ENCODE data around the gene SSR4.
"Not testable (repeated sequence)": the region's sequence is repeated elsewhere in the genome, so short reads cannot be mapped to it uniquely, and the experiment has no call there.

Gene SSR4

GRCh38 chrX:153794018-153794896, at the start of gene SSR4, which contains the start of gene IDH3G:
Gene SSR4, plus strand, starts transcription at chrX:153794668. Its CDS starts 20 bp downstream, at chrX:153794688.
Gene IDH3G, minus strand, starts transcription at chrX:153794375. Its CDS starts 49 bp downstream, at chrX:153794326.
- peak; percentile 82 for DNase-seq (ENCODE audit: low read depth)

DNA sequence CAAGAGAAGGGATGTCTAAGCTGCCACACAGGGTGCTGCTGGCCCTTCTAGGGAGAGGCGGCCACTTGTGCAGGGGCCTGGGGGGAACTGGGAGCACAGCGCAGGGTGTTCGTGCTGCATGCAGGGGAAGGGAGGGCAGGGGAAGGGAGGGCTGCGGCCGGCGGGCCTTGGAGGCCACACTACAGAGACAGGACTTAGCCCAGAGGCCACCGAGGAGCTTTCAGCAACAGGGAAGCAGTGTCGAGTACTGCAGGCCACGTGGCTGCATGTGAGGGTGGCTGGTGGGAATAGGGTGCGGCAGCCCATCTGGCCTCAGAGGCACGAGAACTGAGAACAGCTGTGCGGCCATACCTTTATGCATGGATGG, 49.4 kb upstream of the SSR4 start:
- not testable (repeated sequence) for H3K4me3 ChIP-seq (ENCODE audit: low read depth, low read length); DNase-seq (ENCODE audit: low read depth)

More at GRCh38 chrX:153794018-153794896, at the start of gene SSR4, which contains the start of gene IDH3G:
- peak within 1 kb of the TSS; percentile 74 for H3K4me3 ChIP-seq (ENCODE audit: low read depth, low read length)

- H3K4me3 ChIP-seq (ENCODE audit: low read depth, low read length) = no peak overlapping the region
- no peak for DNase-seq (ENCODE audit: low read depth)
Observed at GRCh38 chrX:153746359-153746758, 48.1 kb upstream of the SSR4 start.

DNA sequence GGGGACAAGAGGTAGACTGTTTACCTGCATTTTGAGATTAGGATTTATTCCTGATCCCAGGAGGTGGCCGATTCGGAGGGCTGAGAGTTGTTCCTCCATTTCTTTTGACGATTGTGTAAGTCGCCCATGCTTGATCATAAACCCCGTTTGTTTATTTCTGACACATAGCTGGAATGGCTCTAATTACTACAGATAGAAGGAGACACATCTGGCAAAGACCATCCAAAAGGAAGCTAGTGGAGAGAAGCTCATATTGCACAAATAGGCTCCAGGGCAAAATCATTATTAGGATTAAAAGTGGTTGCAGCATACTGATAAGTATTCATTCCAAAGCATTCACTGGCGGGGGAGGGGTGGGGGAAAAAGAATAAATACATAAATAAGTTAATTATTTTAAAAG, 47.5 kb upstream of the SSR4 start:
- not testable (repeated sequence) for DNase-seq (ENCODE audit: low read depth); H3K4me3 ChIP-seq (ENCODE audit: low read depth, low read length)

DNA sequence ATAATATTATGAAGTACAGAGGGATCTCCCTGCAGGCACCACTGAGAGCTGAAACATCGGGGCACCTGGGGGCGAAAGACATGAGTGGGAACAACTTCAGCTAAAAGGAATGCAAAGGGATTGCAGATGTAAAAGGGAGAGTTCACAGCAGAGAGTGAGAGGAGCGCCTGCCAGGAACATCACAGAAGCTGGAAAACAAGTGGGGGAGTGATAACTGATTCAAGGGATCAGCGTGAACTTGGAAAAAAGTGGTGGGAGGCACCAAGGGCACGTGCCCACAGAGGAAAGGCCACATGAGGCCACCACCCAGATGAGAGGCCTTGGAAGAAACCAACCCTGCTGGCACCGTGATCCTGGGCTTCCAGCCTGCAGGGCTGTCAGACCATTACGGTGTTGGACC, 45.5 kb upstream of the SSR4 start:
- DNase-seq (ENCODE audit: low read depth); H3K4me3 ChIP-seq (ENCODE audit: low read depth, low read length): not testable (repeated sequence)

GRCh38 chrX:153750127-153750774, 44.2 kb upstream of the SSR4 start:
- DNase-seq (ENCODE audit: low read depth) = no peak
- H3K4me3 ChIP-seq (ENCODE audit: low read depth, low read length) = no peak overlapping the region

DNA sequence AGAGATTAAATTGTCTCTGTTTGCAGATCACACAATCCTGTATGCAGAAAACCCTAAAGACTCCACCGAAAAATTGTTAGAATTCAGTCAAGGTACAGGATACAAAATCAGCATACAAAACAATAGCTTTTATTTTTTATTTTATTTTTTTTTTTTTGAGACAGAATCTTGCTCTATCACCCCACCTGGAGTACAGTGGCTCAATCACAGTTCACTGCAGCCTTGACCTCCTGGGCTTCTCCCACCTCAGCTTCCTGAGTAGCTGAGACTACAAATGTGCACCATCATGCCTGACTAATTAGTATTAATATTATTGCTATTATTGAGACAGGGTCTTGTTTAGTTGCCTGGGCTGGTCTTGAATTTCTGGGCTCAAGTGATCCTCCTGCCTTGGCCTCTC, 39.3 kb upstream of the SSR4 start:
- DNase-seq (ENCODE audit: low read depth) = no peak

DNA sequence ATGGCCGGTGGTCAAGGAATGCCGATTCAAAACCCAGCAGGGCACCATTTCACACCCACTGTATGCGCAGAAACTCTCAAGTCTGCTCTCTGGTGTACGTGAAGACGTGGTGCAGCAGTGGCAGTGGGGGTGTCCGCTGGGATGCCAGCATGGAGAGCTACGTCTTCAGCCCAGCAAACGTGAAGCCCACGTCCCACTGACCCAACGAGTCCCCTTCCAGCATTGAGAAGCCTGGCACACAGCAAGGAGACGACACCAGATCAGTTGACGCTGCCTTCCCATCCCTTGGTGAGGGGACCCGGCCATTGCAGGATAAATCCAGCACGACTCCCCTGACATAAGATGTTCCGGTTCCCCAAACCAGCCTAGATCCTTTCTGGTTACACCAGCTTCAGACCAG, 32.6 kb upstream of the SSR4 start:
- H3K4me3 ChIP-seq (ENCODE audit: low read depth, low read length) = no peak overlapping the region

More for the DNA sequence above, 39.3 kb upstream of the SSR4 start:
- H3K4me3 ChIP-seq (ENCODE audit: low read depth, low read length) = no peak overlapping the region

DNA sequence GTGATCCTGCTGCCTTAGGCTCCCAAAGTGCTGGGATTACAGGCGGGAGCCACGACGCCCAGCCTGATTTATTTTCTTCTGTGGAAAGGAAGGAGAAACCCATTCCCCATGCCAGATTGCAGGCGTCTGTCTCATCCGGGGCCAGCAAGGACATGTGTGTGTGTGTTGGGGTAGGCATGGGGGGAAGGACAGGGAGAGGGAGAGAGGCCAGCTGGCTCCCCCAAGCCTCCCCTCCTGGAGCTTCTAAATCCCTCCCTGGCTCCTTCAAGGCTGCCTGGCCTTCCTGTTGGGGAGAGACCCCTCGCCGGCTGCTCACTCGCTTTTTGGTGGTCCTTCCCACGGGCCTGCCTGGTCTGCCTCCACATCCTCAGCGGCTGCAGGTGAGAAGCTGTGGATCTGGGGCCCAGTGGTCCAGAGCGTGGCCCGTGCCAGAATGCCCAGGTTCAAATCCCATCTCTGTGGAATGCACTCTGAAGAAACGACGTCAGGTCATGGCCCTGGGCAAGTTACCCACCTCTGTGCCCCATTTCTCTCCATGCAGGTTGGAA, 31.8 kb upstream of the SSR4 start:
- no peak for DNase-seq (ENCODE audit: low read depth)
- H3K4me3 ChIP-seq (ENCODE audit: low read depth, low read length) = no peak overlapping the region

More for the DNA sequence above, 32.6 kb upstream of the SSR4 start:
- DNase-seq (ENCODE audit: low read depth) = no peak

DNA sequence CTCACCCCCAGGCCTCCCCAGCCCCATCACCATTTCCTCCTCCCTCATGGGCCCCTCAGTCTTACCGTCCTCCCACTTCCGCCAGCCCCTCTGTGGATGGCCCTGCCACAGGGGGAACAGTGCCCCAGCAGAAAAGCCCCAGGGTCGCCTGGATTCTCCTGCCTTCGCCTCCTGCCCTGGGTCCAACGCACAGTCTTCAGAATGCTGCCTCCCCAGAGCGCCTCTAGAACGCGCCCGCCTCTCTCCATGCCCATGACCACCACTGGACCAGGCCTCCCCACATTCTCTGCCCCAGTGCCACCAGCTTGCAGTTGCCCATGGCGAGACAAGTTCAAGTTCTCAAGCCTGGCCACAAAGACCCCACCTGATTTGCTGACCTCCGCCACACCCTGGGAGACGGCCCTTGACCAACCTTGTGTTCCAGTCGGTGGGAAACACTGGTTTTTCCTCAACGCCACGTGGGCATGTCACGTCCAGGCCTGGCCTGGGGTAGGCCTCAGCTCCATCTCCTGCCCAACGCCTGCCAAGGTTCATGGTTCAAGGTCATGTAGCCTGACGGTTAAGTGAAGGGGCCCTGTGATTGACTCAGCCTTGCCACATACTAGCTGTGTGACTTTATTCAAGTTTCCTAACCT, 31.1 kb upstream of the SSR4 start:
- no peak for DNase-seq (ENCODE audit: low read depth)
- no peak overlapping the region for H3K4me3 ChIP-seq (ENCODE audit: low read depth, low read length)

DNA sequence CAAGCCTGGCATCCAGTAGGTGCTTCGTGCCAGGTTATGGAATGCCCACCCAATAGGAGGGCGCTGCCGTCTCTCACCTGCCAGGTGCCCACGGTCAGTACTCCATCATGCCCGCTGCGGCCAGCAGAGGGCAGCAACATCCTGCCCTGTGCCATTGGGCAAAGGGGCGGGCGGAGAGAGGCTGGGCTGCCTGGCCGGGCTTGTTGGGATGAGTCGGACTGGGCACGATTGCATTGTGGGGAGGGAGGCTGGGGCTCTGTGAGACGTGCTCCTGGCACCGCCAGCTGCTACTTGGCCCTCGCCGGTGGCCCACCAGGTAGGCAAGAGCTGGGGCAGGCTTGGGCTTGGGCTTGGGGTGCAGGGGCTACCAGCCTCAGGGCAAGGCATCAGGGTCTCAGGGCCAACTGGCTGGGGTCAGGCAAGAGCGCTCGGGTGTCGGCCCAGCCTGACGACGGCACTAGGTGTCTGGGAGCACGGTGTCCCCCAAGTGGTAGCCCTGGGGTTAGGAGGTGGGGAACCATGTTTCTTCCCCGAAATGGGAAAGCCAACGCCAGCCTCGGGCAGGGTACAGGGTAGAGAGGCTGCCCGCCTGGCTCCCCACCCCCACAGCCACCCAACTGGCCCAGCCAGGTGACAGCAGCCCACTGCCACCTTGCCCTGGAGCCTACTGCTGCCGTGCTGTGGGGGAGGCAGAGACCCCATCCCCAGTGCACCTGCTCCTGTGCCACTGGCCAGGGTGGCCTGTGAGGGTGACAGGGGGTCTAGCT, 30.3 kb upstream of the SSR4 start, which contains the start of gene PLXNB3:
PLXNB3 (plus strand) TSS at position 261 of the 767 bp plus-strand sequence. CDS start 1,287 bp downstream, outside the sequence.
- peak within 1 kb of the TSS; percentile 51 for H3K4me3 ChIP-seq (ENCODE audit: low read depth, low read length)

DNA sequence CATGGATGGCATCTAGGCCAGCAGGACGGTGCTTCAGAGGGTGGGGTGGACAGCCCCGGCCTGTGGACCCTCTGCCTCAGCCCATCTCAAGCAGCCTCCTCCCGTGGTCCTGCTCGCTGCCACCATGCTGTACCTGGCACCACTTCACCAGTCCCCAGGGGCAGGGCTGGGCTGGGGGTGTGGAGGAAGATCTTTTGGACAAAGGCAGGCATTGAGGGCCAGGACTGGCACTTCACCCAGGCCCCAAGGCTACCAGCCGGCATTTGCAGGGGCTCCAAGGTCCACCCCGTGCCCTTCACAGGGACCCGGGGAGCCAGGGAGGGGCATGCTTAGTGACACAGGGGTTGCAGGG, 29.7 kb upstream of the SSR4 start:
- DNase-seq (ENCODE audit: low read depth) = no peak
- peak overlapping the region; percentile 51 for H3K4me3 ChIP-seq (ENCODE audit: low read depth, low read length)

More for the DNA sequence above, 30.3 kb upstream of the SSR4 start, which contains the start of gene PLXNB3:
- DNase-seq (ENCODE audit: low read depth) = peak; percentile 19

GRCh38 chrX:153765138-153766079, 29.1 kb upstream of the SSR4 start:
- H3K4me3 ChIP-seq (ENCODE audit: low read depth, low read length) = peak overlapping the region; percentile 51

GRCh38 chrX:153766098-153766817, 28.2 kb upstream of the SSR4 start:
- H3K4me3 ChIP-seq (ENCODE audit: low read depth, low read length) = peak overlapping the region; percentile 34
- peak; percentile 41 for DNase-seq (ENCODE audit: low read depth)

More at GRCh38 chrX:153765138-153766079, 29.1 kb upstream of the SSR4 start:
- DNase-seq (ENCODE audit: low read depth) = no peak

GRCh38 chrX:153766871-153767673, 27.4 kb upstream of the SSR4 start:
- no peak for DNase-seq (ENCODE audit: low read depth)
- H3K4me3 ChIP-seq (ENCODE audit: low read depth, low read length) = no peak overlapping the region

- H3K4me3 ChIP-seq (ENCODE audit: low read depth, low read length) = no peak overlapping the region
- DNase-seq (ENCODE audit: low read depth) = no peak
Observed at GRCh38 chrX:153767674-153768055, 26.8 kb upstream of the SSR4 start.
